HG03280 (cell line): ENCODE results near the gene PEX1.
"Not testable (repeated sequence)": the region's sequence is repeated elsewhere in the genome, so short reads cannot be mapped to it uniquely, and the experiment has no call there.

Experiments used
- ATAC-seq: cut with Tn5 transposase; IDR thresholded peaks from one replicate; pipeline ENCODE4 v1.9.1; 2021; ENCODE audit warnings: mild to moderate bottlenecking, moderate library complexity; ENCODE audit not compliant: unreplicated experiment

PEX1 gene

DNA sequence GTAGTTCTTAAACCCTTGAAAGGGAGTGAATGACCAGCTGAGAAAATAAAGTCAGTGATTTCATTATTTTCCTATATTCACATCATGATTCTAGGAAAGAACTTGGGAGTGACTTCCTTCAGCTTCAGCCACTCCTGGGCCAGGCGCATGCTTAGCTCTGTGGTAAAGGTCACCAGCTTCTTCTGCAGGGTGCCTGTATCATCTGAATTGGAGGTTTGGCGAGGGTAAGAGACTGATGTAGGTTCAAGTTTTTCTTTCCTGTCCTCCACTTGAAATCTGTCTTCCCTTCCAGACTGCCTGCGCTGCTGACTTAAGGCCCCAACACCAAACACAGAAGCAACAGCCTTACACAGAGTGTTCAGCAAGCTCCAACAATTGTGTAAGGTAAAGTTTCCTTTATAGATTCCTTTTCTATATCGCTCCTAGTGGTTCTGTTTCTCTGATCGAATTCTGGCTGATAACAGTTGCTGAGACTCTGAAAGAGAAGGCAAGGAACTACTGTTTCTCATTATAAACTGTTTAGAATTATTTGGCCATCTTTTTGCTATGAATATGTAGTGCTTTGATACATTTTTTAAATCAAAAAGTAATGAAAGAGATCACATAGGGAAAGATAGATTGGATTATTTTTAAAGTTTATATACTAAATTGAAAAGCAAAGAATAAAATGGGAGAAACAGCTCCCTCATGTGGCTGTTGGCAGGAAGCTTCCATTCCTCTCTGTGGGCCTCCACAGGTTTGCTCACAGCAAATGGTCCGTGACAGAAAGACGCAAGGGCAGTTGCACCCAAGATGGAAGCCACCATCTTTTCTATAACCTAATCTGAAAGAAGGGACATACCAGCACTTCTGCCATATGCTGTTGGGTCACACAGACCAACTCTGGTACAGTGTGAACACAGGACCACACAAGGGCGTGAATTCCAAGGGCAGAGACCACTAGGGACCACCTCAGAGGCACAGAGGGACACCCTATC is 67.0 kb downstream of the PEX1 start:
- peak; percentile 76 for ATAC-seq

DNA sequence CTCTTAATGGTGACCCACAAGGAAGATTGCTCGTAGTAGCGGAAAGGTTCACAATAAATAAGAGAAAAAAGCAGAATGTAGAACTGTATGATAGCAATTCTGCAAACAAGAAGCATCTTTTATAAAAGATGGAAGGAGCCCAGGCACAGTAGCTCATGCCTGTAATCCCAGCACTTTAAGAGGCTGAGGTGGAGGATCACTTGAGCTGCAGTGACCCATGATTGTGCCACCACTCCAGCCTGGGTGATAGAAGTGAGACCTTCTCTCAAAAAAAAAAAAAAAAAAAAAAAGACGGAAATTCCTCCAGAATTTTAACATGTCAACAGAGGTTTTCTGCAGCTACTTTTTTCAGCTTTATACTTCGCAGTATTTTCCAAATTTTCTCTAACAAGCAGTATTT is 67.8 kb downstream of the PEX1 start:
- no peak for ATAC-seq

DNA sequence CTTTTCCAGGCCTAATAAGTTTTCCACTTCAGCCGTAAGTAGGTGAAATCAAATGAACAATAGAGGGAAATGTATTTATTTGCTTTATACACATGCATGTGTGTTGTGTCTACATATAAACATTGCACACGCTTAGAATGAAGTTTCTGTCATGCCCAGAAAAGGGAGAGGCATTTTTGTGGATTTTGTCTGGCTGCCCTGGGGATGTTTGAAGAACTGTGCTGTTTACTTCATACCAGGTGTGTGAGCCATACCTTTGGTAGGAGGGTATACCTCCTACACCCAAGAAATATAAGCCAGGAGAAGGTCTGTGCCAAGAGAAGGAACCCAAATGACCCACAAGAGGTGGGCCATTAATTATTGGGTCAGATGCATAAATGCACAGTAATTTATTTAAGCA is 68.2 kb downstream of the PEX1 start:
- ATAC-seq, result no peak

DNA sequence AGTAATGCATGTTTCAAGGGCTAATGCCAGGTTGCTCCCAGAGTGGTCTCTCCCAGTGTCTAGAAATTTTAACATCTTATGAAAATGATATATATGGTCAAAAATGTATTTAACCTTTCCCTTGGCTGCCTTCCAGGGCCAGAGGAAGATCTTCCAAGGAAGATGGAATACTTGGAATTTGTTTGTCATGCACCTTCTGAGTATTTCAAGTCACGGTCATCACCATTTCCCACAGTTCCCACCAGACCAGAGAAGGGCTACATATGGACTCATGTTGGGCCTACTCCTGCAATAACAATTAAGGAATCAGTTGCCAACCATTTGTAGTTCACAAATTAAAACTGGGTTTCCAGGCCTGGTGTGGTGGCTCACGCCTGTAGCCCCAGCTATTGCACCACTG is 72.1 kb downstream of the PEX1 start:
- no peak for ATAC-seq

DNA sequence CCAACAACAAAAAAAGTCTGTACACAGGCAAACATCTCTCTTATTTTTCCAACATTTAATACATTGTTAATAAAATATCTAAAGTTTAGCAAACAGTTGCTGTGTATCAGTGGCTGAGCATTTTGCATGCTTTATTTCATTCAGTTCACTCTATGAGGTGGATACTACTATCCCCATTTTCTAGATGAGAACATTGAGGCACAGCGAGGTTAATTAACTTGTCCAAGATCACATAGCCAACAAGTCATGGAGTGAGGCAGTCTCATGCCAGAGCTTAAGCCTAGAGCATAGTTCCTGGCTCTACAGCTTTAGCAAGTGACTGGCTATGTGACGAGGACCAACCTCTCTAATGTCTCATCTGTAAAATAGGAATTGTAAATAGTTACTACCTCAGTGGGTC is 76.7 kb downstream of the PEX1 start:
- ATAC-seq, result no peak

DNA sequence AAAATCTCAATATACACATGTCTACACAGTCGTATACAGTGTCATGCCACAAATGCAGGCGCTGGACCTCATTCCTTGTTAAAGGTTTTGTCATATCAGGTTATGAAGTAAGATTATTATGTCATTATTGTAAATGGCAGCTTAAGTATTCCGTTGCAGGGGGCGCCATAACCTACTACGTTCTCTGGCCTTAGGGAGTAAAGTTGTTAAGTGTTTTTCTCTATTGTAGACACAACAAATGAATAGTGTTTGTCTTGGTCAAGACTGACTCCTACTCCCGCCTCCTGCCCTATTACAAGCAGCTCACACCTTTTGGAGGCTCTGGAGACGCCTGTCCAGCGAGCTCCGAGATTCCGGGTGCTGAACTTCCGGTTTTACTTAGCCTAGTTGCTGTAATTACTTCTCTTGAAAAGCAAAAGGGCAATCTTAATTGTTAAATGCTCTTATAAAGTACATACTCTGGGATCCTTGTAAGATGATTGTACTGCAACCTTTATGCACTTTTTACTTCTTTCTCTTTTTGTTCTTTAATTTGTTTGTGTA is 80.0 kb downstream of the PEX1 start:
- peak; percentile 41 for ATAC-seq

DNA sequence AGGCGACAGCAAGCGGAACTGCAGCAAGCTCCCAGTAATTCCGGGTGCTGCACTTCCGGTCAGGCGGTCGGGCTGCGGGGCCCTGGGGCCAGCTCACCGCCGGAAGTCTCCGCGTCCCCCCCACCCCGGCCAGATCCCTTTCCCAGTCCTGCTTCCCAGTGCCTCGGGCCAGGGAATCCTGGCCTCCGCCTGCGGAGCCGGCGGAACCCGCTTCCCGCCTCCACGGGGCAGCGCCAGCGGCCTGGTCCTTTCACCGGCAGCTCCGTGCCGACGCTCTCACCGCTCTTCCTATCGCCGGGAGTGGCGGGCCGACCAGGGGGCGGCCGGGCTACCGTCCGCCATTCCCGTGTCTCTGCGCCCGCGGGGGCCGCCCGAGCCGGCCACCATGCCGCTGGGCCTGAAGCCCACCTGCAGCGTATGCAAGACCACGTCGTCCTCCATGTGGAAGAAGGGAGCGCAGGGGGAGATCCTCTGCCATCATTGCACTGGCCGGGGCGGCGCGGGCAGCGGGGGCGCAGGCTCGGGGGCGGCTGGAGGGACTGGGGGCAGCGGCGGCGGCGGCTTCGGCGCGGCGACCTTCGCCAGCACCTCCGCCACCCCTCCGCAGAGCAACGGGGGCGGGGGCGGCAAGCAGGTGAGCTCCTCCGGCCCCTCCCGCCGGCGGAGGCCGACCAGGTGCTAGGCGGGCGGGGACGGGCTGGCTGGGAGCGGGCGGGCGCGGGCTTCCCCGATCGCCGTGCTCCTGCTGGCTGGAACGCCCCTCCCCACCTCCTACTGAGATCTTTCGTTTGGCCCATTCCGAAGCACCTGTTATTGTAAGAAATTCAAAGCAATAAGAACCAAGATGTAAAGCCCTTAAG is 80.7 kb downstream of the PEX1 start, which contains the start of gene GATAD1:
TSS of gene GATAD1 (plus strand) at position 138 of the 860 bp plus-strand sequence. CDS start at position 386, 248 bp downstream.
- peak; percentile 83 for ATAC-seq

DNA sequence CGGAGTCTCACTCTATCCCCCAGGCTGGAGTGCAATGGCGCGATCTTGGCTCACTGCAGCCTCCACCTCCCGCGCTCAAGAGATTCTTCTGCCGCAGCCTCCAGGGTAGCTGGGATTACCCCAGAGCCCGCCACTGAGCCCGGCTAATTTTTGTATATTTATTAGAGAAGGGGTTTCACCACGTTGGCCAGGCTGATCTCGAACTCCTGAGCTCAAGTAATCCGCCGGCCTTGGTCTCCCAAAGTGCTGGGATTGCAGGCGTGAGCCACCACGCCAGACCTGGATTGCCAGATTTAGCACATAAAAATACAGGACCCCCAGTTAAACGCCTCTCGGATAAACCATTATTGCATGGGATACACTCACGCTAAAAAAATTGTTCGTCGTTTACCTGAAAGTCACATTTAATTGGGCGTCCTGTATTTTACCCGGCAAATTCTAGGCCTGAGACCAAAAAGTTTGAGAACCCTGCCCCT is 81.4 kb downstream of the PEX1 start:
- no peak for ATAC-seq

DNA sequence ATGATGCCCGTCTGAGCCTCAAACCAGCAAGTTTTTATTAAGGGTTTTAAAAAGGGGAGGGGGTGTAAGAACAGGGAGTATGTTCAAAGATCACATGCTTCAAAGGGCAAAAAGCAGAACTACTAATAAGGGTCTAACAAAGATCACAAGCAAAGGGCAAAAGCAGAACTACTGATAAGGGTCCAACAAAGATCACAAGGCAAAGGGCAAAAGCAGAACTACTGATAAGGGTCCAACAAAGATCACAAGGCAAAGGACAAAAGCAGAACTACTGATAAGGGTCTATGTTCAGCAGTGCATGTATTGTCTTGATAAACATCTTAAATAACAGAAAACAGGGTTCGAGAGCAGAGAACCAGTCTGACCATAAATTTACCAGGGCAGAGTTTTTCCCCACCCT is 85.6 kb downstream of the PEX1 start:
- ATAC-seq, result not testable (repeated sequence)

DNA sequence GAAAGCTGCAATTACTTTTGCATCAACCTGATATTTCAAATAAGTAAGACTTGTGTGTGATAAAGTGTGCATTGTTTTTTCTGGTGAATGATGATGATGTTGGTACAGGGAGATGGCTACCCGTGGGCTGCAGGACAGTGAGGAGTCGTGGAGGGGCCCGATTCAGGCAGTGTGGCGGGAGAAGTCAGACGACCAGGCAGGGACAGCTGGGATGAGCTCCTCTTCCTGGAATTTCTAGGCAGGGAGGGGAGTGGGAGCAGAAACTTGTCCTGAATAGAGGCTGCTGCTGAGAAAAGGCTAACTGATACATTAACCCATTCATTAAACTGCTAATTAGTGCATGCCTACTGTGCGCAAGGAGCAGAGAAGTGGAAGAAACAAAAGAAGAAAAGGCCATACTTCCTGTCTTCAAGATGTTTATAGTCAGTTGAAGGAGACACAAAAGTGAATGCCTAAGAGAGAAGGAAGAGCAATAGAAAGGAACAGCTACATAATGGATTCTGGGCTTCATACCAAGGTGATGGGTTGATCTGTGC is 90.3 kb downstream of the PEX1 start:
- no peak for ATAC-seq
